GM12892 (cell line): Measurements from ENCODE around the gene TMEM97.

ENCODE experiments used
- POLR2A ChIP-seq: IDR thresholded peaks from 2 replicates; pipeline ENCODE4 v1.6.1; 2011; ENCODE audit warnings: low read depth, low read length, control low read depth
- POLR2AphosphoS5 ChIP-seq: IDR thresholded peaks from 2 replicates; pipeline ENCODE4 v1.6.1; 2011; ENCODE audit warnings: low read depth, low read length, control low read depth
- TAF1 ChIP-seq: IDR thresholded peaks from 2 replicates; pipeline ENCODE4 v1.6.1; 2011; ENCODE audit warnings: low read depth, mild to moderate bottlenecking, control low read depth, low read length, borderline replicate concordance

- no peak for TF ChIP-seq POLR2A
- TF ChIP-seq POLR2AphosphoS5, result no peak
- no peak for TF ChIP-seq TAF1
These were observed 49.4 kb downstream of the TMEM97 start for GRCh38 chr17:28368306-28368831.
